Hepatocyte (in vitro differentiated cells): Measurements from ENCODE around the gene NOTCH2NLA. TPM values are rescaled to one million over a fixed set of nuclear protein-coding genes. Genes with fewer than 3 reads are reported as not detected.
"Not testable (repeated sequence)": the region's sequence is repeated elsewhere in the genome, so short reads cannot be mapped to it uniquely, and the experiment has no call there.

Experiments used
- DNase-seq: peaks from one replicate; pipeline ENCODE4 v3.0.0-alpha.2; 2016; ENCODE audit warnings: low spot score
- H2AFZ ChIP-seq: fragments of 200-600 bp; sonication (generic); 2 replicates; pipeline ENCODE4 v1.6.0; 2016; ENCODE audit warnings: antibody characterized with exemption, mild to moderate bottlenecking
- H3K27ac ChIP-seq: fragments of 200-600 bp; sonication (generic); 2 replicates; pipeline ENCODE4 v1.5.1; 2016; ENCODE audit warnings: mild to moderate bottlenecking
- H3K27me3 ChIP-seq: fragments of 200-600 bp; sonication (generic); 2 replicates; pipeline ENCODE4 v1.6.1; 2016
- H3K36me3 ChIP-seq: fragments of 200-600 bp; sonication (generic); replicated peaks from 2 replicates; pipeline ENCODE4 v1.5.1; 2016; ENCODE audit warnings: low read depth; ENCODE audit not compliant: insufficient read depth
- H3K4me1 ChIP-seq: fragments of 200-600 bp; sonication (generic); 2 replicates; pipeline ENCODE4 v1.5.1; 2016; ENCODE audit warnings: mild to moderate bottlenecking, moderate library complexity; ENCODE audit not compliant: insufficient read depth
- H3K4me2 ChIP-seq: fragments of 200-600 bp; sonication (generic); 2 replicates; pipeline ENCODE4 v1.6.0; 2016
- H3K4me3 ChIP-seq: fragments of 200-600 bp; sonication (generic); 2 replicates; pipeline ENCODE4 v1.5.1; 2016; ENCODE audit warnings: mild to moderate bottlenecking
- H3K79me2 ChIP-seq: fragments of 200-600 bp; sonication (generic); 2 replicates; pipeline ENCODE4 v1.6.0; 2017; ENCODE audit warnings: mild to moderate bottlenecking
- H3K9me2 ChIP-seq: fragments of 200-600 bp; sonication (generic); replicated peaks from 2 replicates; pipeline ENCODE4 v1.6.0; 2017; ENCODE audit warnings: mild to moderate bottlenecking; ENCODE audit not compliant: insufficient read depth
- H3K9me3 ChIP-seq: fragments of 200-600 bp; sonication (generic); 2 replicates; pipeline ENCODE4 v1.5.1; 2016; ENCODE audit warnings: low read depth, mild to moderate bottlenecking
- H4K20me1 ChIP-seq: fragments of 200-600 bp; sonication (generic); 2 replicates; pipeline ENCODE4 v1.6.0; 2016; ENCODE audit warnings: mild to moderate bottlenecking; ENCODE audit not compliant: insufficient read depth, poor library complexity, severe bottlenecking
- WGBS: methylation state at CpG from one replicate; pipeline ENCODE4 v1.1.6; 2016; ENCODE audit warnings: low lambda C conversion rate; ENCODE audit errors: missing lambda C conversion rate; 5-methylcytosine and 5-hydroxymethylcytosine counted together
- polyA plus RNA-seq: library from polyadenylated mRNA; unstranded; fragments of >200 nt; fragmentation: Nextera tagmentation; extraction: Ambion mirVana; gene quantifications from 2 replicates; pipeline ENCODE4 v1.2.1, GENCODE V29; 2016
- total RNA-seq: library from RNA; depleted of rRNA; stranded (reverse); fragments of >200 nt; gene quantifications from 2 replicates; pipeline ENCODE4 v1.2.3, GENCODE V29; 2014

NOTCH2NLA gene
- total and polyA plus RNA-seq, 2 experiments from 2014 or later: 22.7 to 27.1 TPM

- H3K36me3 ChIP-seq, H3K4me1 ChIP-seq, H2AFZ ChIP-seq, H3K4me2 ChIP-seq, H4K20me1 ChIP-seq, DNase-seq, H3K27ac ChIP-seq, H3K9me3 ChIP-seq, H3K79me2 ChIP-seq, H3K9me2 ChIP-seq, H3K4me3 ChIP-seq, H3K27me3 ChIP-seq: not testable (repeated sequence)
- no CpG with 5 or more reads among the region's 3 CpGs for WGBS
These were observed 35.9 kb upstream of the NOTCH2NLA start for GRCh38 chr1:146264761-146265160.

- not testable (repeated sequence) for H3K27me3 ChIP-seq, H3K4me3 ChIP-seq, H3K4me1 ChIP-seq, H3K36me3 ChIP-seq, H3K9me3 ChIP-seq, H3K27ac ChIP-seq, H3K9me2 ChIP-seq, H2AFZ ChIP-seq, DNase-seq, H3K79me2 ChIP-seq, H3K4me2 ChIP-seq, H4K20me1 ChIP-seq
- no CpG with 5 or more reads among the region's 8 CpGs for WGBS
These were observed 31.3 kb upstream of the NOTCH2NLA start for GRCh38 chr1:146260006-146260730.

- H3K4me3 ChIP-seq, H3K4me2 ChIP-seq, H3K27ac ChIP-seq, H3K27me3 ChIP-seq, H3K9me3 ChIP-seq, H3K36me3 ChIP-seq, H3K4me1 ChIP-seq, H4K20me1 ChIP-seq, H3K79me2 ChIP-seq, H3K9me2 ChIP-seq, H2AFZ ChIP-seq, DNase-seq: not testable (repeated sequence)
- no CpG with 5 or more reads among the region's 1 CpG for WGBS
These were observed 29.3 kb upstream of the NOTCH2NLA start for GRCh38 chr1:146257992-146258552.

- H3K27me3 ChIP-seq, H3K79me2 ChIP-seq, H3K4me2 ChIP-seq, H2AFZ ChIP-seq, H3K36me3 ChIP-seq, DNase-seq, H3K27ac ChIP-seq, H4K20me1 ChIP-seq, H3K4me1 ChIP-seq, H3K4me3 ChIP-seq, H3K9me3 ChIP-seq, H3K9me2 ChIP-seq: not testable (repeated sequence)
- 70% methylated on average over 1 of the region's 4 CpGs for WGBS
These were observed 25.9 kb upstream of the NOTCH2NLA start for GRCh38 chr1:146254569-146255197.

- DNase-seq, H2AFZ ChIP-seq, H3K36me3 ChIP-seq: not testable (repeated sequence)
These were observed 24.5 kb upstream of the NOTCH2NLA start for GRCh38 chr1:146253249-146253855.

GRCh38 chr1:146251523-146251922 lies 22.7 kb upstream of the NOTCH2NLA start:
- DNase-seq, H3K9me2 ChIP-seq, H3K4me2 ChIP-seq, H4K20me1 ChIP-seq, H3K79me2 ChIP-seq, H3K27me3 ChIP-seq, H3K4me1 ChIP-seq, H3K4me3 ChIP-seq, H3K9me3 ChIP-seq, H3K36me3 ChIP-seq, H2AFZ ChIP-seq, H3K27ac ChIP-seq: not testable (repeated sequence)
- WGBS: no CpG with 5 or more reads among the region's 1 CpG

More at GRCh38 chr1:146253249-146253855, 24.5 kb upstream of the NOTCH2NLA start:
- not testable (repeated sequence) for H3K9me2 ChIP-seq, H3K4me1 ChIP-seq, H3K27ac ChIP-seq, H3K79me2 ChIP-seq, H4K20me1 ChIP-seq, H3K9me3 ChIP-seq, H3K4me2 ChIP-seq, H3K27me3 ChIP-seq, H3K4me3 ChIP-seq
- WGBS: 20% methylated on average over 1 of the region's 4 CpGs

- not testable (repeated sequence) for H3K4me2 ChIP-seq, H3K9me2 ChIP-seq, H3K4me1 ChIP-seq, H3K27ac ChIP-seq, H3K4me3 ChIP-seq, H3K36me3 ChIP-seq, H4K20me1 ChIP-seq, H3K9me3 ChIP-seq, H2AFZ ChIP-seq, H3K27me3 ChIP-seq, H3K79me2 ChIP-seq, DNase-seq
- 67% methylated on average over 1 of the region's 4 CpGs for WGBS
These were observed 19.8 kb upstream of the NOTCH2NLA start for GRCh38 chr1:146248643-146249042.

GRCh38 chr1:146236626-146237025 lies 7.8 kb upstream of the NOTCH2NLA start:
- no CpG with 5 or more reads among the region's 2 CpGs for WGBS
- DNase-seq, H3K36me3 ChIP-seq, H3K9me2 ChIP-seq, H2AFZ ChIP-seq, H3K79me2 ChIP-seq, H3K4me3 ChIP-seq, H4K20me1 ChIP-seq, H3K4me1 ChIP-seq, H3K4me2 ChIP-seq, H3K9me3 ChIP-seq, H3K27ac ChIP-seq, H3K27me3 ChIP-seq: not testable (repeated sequence)
